T-helper 1 cell treated with Interleukin-12 subunit alpha and Interleukin-12 subunit beta and Interleukin-4 antibody, amounts not matched to agents 30 ng/mL and 1 ng/mL, for 36 hours (primary cell): Measurements from ENCODE around the gene OPN4. TPM values are rescaled to one million over a fixed set of nuclear protein-coding genes. Genes with fewer than 3 reads are reported as not detected.

Source experiments
- total RNA-seq: library from RNA; stranded (reverse); gene quantifications from 2 replicates; pipeline ENCODE4 v1.2.3, GENCODE V29; 2022

The OPN4 gene
- total RNA-seq, 1 donor from 2014 or later: not detected

Other genes starting within 250 kb of the OPN4 start
- gene WAPL, start 132.8 kb upstream of the OPN4 start, total RNA-seq: 47.5 and 49.1 TPM in 2 replicates
- not detected in 2 replicates for gene LDB3, start 14.0 kb downstream of the OPN4 start, total RNA-seq
- gene BMPR1A, start 102.1 kb downstream of the OPN4 start, total RNA-seq: 8.9 and 9.0 TPM in 2 replicates